PC-9 (cell line): Measurements from ENCODE around the gene PDE4D. TPM values are rescaled to one million over a fixed set of nuclear protein-coding genes. Genes with fewer than 3 reads are reported as not detected.

Source experiments
- BruUV-seq: library from RNA; stranded (reverse); fragments of 400-500 nt; replicated peaks from 2 replicates; lab custom pipeline; 2021; lab: Mats Ljungman, UMichigan
- CTCF ChIA-PET: fragments of 300-600 bp; sonication (Branson Sonifier 250); formaldehyde crosslinking; loops from one replicate; lab custom pipeline; 2022; ENCODE audit warnings: antibody characterized with exemption; lab: Charles Lee
- POLR2A ChIA-PET: fragments of 300-600 bp; sonication (Branson Sonifier 250); formaldehyde crosslinking; loops from one replicate; lab custom pipeline; 2022; ENCODE audit warnings: antibody characterized with exemption; ENCODE audit not compliant: unreplicated experiment; lab: Charles Lee
- DNase-seq, 2 experiments: peaks; one replicate each; pipeline versions ENCODE4 v3.0.0 to v3.0.0-alpha.2; 2015 to 2022; ENCODE audit warnings: mixed read lengths in 1 of 2
- H2AFZ ChIP-seq: fragments of 200-600 bp; sonication (generic); 2 replicates; pipeline ENCODE4 v1.8.1; 2017; ENCODE audit warnings: antibody characterized with exemption
- H3F3A ChIP-seq: fragments of 200-600 bp; sonication (generic); 2 replicates; pipeline ENCODE4 v1.8.1; 2017; ENCODE audit warnings: antibody characterized with exemption, mild to moderate bottlenecking, low read depth; ENCODE audit not compliant: insufficient read depth
- H3K27ac ChIP-seq: fragments of 200-600 bp; sonication (generic); 2 replicates; pipeline ENCODE4 v1.6.1; 2016; ENCODE audit warnings: mixed run types
- H3K27me3 ChIP-seq: fragments of 200-600 bp; sonication (generic); 2 replicates; pipeline ENCODE4 v1.6.1; 2016; ENCODE audit warnings: low read depth, mixed run types; ENCODE audit not compliant: insufficient read depth
- H3K36me3 ChIP-seq: fragments of 200-600 bp; sonication (generic); 2 replicates; pipeline ENCODE4 v1.6.1; 2016; ENCODE audit warnings: low read depth, mixed run types
- H3K4me1 ChIP-seq: fragments of 200-600 bp; sonication (generic); replicated peaks from 2 replicates; pipeline ENCODE4 v1.6.1; 2016; ENCODE audit warnings: mixed run types; ENCODE audit not compliant: insufficient read depth
- H3K4me2 ChIP-seq: fragments of 200-600 bp; sonication (generic); 2 replicates; pipeline ENCODE4 v1.6.1; 2017; ENCODE audit warnings: mixed run types
- H3K4me3 ChIP-seq: fragments of 200-600 bp; sonication (generic); 2 replicates; pipeline ENCODE4 v1.6.1; 2016; ENCODE audit warnings: mixed run types
- H3K79me2 ChIP-seq: fragments of 200-600 bp; sonication (generic); 2 replicates; pipeline ENCODE4 v1.6.1; 2017; ENCODE audit warnings: low read depth, mixed run types
- H3K9me2 ChIP-seq: fragments of 200-600 bp; sonication (generic); 2 replicates; pipeline ENCODE4 v1.8.1; 2017; ENCODE audit warnings: mild to moderate bottlenecking; ENCODE audit not compliant: insufficient read depth
- H3K9me3 ChIP-seq: fragments of 200-600 bp; sonication (generic); 2 replicates; pipeline ENCODE4 v1.8.1; 2016; ENCODE audit warnings: low read depth; ENCODE audit not compliant: insufficient read depth
- H4K20me1 ChIP-seq: fragments of 200-600 bp; sonication (generic); 2 replicates; pipeline ENCODE4 v1.8.1; 2017; ENCODE audit not compliant: insufficient read depth
- EZH2 ChIP-seq: fragments of 200-600 bp; sonication (generic); IDR thresholded peaks from 2 replicates; pipeline ENCODE4 v1.8.0; 2017; ENCODE audit warnings: antibody characterized with exemption, low read depth
- intact Hi-C: fragments of 100-400 bp; cut with micrococcal nuclease; formaldehyde crosslinking; loops from one replicate; pipeline ENCODE4 v1.10.0; 2022; ENCODE audit not compliant: unreplicated experiment
- total RNA-seq: library from RNA; stranded (reverse); gene quantifications from 2 replicates; pipeline ENCODE4 v1.2.3, GENCODE V29; 2021
- TF ChIP-seq, protein P1 (sequence below): fragments of 200-600 bp; sonication (generic); conservative IDR thresholded peaks from 2 replicates; pipeline ENCODE4 v1.6.1; 2017; ENCODE audit warnings: mixed run types, antibody characterized with exemption, mild to moderate bottlenecking, moderate library complexity

PDE4D gene
- total RNA-seq, 1 experiment from 2014 or later, result 9.8 TPM

DNA sequence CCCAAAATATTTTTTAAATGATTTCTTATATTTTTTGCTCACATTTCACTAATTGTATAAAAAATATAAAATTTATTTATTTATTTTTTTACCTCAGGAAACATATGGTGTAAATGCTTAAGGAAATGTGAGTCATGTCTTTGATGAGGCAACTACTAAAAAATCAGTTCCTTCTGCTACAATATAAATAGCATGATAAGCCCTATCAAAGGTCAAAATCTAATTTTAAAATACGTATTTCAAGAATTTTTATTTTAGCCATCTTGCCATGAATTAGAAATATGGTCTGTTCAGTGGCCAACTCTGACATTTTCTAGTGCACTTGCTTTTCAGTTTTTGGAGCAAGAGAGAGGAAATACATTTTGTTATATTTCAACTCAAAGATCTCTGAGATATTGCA, 50.5 kb downstream of the PDE4D start:
- Histone ChIP-seq H3F3A (no peaks in the 10 kb centered on the region), H3K4me3 (no peak overlapping the region), H3K9me3 (no peaks in the 10 kb centered on the region), H4K20me1 (no peaks in the 10 kb centered on the region), H3K79me2 (no peaks in the 10 kb centered on the region), H3K4me2 (no peak overlapping the region), H3K36me3 (no peaks in the 10 kb centered on the region), H3K27me3 (no peaks in the 10 kb centered on the region), H3K9me2 (no peaks in the 10 kb centered on the region), H2AFZ (no peak overlapping the region), H3K4me1 (peaks cover 18% of the 10 kb centered on the region), H3K27ac (no peak overlapping the region)
- TF ChIP-seq EZH2, result no peak
- TF ChIP-seq, protein P1, sequence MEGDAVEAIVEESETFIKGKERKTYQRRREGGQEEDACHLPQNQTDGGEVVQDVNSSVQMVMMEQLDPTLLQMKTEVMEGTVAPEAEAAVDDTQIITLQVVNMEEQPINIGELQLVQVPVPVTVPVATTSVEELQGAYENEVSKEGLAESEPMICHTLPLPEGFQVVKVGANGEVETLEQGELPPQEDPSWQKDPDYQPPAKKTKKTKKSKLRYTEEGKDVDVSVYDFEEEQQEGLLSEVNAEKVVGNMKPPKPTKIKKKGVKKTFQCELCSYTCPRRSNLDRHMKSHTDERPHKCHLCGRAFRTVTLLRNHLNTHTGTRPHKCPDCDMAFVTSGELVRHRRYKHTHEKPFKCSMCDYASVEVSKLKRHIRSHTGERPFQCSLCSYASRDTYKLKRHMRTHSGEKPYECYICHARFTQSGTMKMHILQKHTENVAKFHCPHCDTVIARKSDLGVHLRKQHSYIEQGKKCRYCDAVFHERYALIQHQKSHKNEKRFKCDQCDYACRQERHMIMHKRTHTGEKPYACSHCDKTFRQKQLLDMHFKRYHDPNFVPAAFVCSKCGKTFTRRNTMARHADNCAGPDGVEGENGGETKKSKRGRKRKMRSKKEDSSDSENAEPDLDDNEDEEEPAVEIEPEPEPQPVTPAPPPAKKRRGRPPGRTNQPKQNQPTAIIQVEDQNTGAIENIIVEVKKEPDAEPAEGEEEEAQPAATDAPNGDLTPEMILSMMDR, result no peak
- DNase-seq, result no peak
- ChIA-PET POLR2A (no interaction called here), CTCF (no interaction called here)
- BruUV-seq, result no TSS peak
- intact Hi-C loops, result no loop called here

GRCh38 chr5:59840200-59840601, 53.3 kb downstream of the PDE4D start:
- no peak overlapping the region for H3K4me2 ChIP-seq
- H4K20me1 ChIP-seq, result no peaks in the 10 kb centered on the region
- no peak overlapping the region for H3K4me3 ChIP-seq

GRCh38 chr5:59838989-59839388, 54.5 kb downstream of the PDE4D start:
- Histone ChIP-seq H3K36me3 (no peaks in the 10 kb centered on the region), H3K4me2 (no peak overlapping the region), H3K9me3 (no peaks in the 10 kb centered on the region), H3K9me2 (no peaks in the 10 kb centered on the region), H3K27ac (no peak overlapping the region), H3F3A (no peaks in the 10 kb centered on the region), H4K20me1 (no peaks in the 10 kb centered on the region), H3K79me2 (no peaks in the 10 kb centered on the region), H3K27me3 (no peaks in the 10 kb centered on the region), H2AFZ (no peak overlapping the region), H3K4me1 (peaks cover 18% of the 10 kb centered on the region), H3K4me3 (no peak overlapping the region)
- ChIA-PET CTCF (no interaction called here), POLR2A (interaction anchor here (0.7 kb wide), 1 partner anchor 324 kb away, joined by 8 read pairs; no protein-coding TSS in a partner anchor)
- intact Hi-C loops, result no loop called here
- no peak for TF ChIP-seq EZH2
- TF ChIP-seq, protein P1, result no peak
- BruUV-seq, result no TSS peak
- no peak for DNase-seq

More at GRCh38 chr5:59840200-59840601, 53.3 kb downstream of the PDE4D start:
- DNase-seq, result peak; percentile 30 to 36
- POLR2A ChIA-PET, result no interaction called here
- intact Hi-C loops, result no loop called here
- BruUV-seq, result no TSS peak
- Histone ChIP-seq H3K79me2 (no peaks in the 10 kb centered on the region), H3K9me3 (no peaks in the 10 kb centered on the region), H3F3A (no peaks in the 10 kb centered on the region), H3K27me3 (no peaks in the 10 kb centered on the region), H3K9me2 (no peaks in the 10 kb centered on the region), H3K36me3 (no peaks in the 10 kb centered on the region), H2AFZ (no peak overlapping the region), H3K27ac (no peak overlapping the region), H3K4me1 (peaks cover 18% of the 10 kb centered on the region)
- CTCF ChIA-PET, result no interaction called here
- TF ChIP-seq, protein P1, result no peak
- no peak for TF ChIP-seq EZH2
